ENCODE measurements around the gene AP5Z1. TPM values are rescaled to one million over a fixed set of nuclear protein-coding genes. Genes with fewer than 3 reads are reported as not detected.

Gene AP5Z1
- total RNA-seq, 1 experiment from 2014 or later, result 14.0 TPM

GRCh38 chr7:4764402-4765007 is 10.9 kb upstream of the AP5Z1 start:
- DNase-seq (ENCODE audit: extremely low read depth, low read depth), result no peak

GRCh38 chr7:4765776-4766490 is 9.5 kb upstream of the AP5Z1 start:
- DNase-seq (ENCODE audit: extremely low read depth, low read depth), result no peak

- DNase-seq (ENCODE audit: extremely low read depth, low read depth), result no peak
These were observed 8.5 kb upstream of the AP5Z1 start for GRCh38 chr7:4766666-4767519.

GRCh38 chr7:4768597-4769569 is 6.5 kb upstream of the AP5Z1 start:
- DNase-seq (ENCODE audit: extremely low read depth, low read depth), result no peak

- DNase-seq (ENCODE audit: extremely low read depth, low read depth), result no peak
These were observed 5.7 kb upstream of the AP5Z1 start for GRCh38 chr7:4769761-4770160.

- no peak for DNase-seq (ENCODE audit: extremely low read depth, low read depth)
These were observed 4.5 kb upstream of the AP5Z1 start for GRCh38 chr7:4770886-4771285.

- DNase-seq (ENCODE audit: extremely low read depth, low read depth), result no peak
These were observed 3.7 kb upstream of the AP5Z1 start for GRCh38 chr7:4771737-4772136.

GRCh38 chr7:4772306-4772705 is 3.1 kb upstream of the AP5Z1 start:
- no peak for DNase-seq (ENCODE audit: extremely low read depth, low read depth)

GRCh38 chr7:4774007-4774406 is 1.4 kb upstream of the AP5Z1 start:
- no peak for DNase-seq (ENCODE audit: extremely low read depth, low read depth)

- peak; percentile 32 for DNase-seq (ENCODE audit: extremely low read depth, low read depth)
These were observed 669 bp upstream of the AP5Z1 start for GRCh38 chr7:4774658-4775249.

- DNase-seq (ENCODE audit: extremely low read depth, low read depth), result no peak
These were observed 613 bp downstream of the AP5Z1 start for GRCh38 chr7:4775848-4776623.

GRCh38 chr7:4779118-4779517 is 3.7 kb downstream of the AP5Z1 start:
- no peak for DNase-seq (ENCODE audit: extremely low read depth, low read depth)

- DNase-seq (ENCODE audit: extremely low read depth, low read depth), result no peak
These were observed 6.1 kb downstream of the AP5Z1 start for GRCh38 chr7:4781366-4782069.

- no peak for DNase-seq (ENCODE audit: extremely low read depth, low read depth)
These were observed 7.2 kb downstream of the AP5Z1 start for GRCh38 chr7:4782333-4783291.

- no peak for DNase-seq (ENCODE audit: extremely low read depth, low read depth)
These were observed 7.8 kb downstream of the AP5Z1 start for GRCh38 chr7:4783292-4783652.

GRCh38 chr7:4783762-4784351 is 8.4 kb downstream of the AP5Z1 start:
- no peak for DNase-seq (ENCODE audit: extremely low read depth, low read depth)

GRCh38 chr7:4784799-4785198 is 9.4 kb downstream of the AP5Z1 start:
- DNase-seq (ENCODE audit: extremely low read depth, low read depth), result no peak

All from NCI-H460 (cell line).